Measurements from ENCODE around the gene CRLF3.

The CRLF3 gene, protein sequence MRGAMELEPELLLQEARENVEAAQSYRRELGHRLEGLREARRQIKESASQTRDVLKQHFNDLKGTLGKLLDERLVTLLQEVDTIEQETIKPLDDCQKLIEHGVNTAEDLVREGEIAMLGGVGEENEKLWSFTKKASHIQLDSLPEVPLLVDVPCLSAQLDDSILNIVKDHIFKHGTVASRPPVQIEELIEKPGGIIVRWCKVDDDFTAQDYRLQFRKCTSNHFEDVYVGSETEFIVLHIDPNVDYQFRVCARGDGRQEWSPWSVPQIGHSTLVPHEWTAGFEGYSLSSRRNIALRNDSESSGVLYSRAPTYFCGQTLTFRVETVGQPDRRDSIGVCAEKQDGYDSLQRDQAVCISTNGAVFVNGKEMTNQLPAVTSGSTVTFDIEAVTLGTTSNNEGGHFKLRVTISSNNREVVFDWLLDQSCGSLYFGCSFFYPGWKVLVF

DNA sequence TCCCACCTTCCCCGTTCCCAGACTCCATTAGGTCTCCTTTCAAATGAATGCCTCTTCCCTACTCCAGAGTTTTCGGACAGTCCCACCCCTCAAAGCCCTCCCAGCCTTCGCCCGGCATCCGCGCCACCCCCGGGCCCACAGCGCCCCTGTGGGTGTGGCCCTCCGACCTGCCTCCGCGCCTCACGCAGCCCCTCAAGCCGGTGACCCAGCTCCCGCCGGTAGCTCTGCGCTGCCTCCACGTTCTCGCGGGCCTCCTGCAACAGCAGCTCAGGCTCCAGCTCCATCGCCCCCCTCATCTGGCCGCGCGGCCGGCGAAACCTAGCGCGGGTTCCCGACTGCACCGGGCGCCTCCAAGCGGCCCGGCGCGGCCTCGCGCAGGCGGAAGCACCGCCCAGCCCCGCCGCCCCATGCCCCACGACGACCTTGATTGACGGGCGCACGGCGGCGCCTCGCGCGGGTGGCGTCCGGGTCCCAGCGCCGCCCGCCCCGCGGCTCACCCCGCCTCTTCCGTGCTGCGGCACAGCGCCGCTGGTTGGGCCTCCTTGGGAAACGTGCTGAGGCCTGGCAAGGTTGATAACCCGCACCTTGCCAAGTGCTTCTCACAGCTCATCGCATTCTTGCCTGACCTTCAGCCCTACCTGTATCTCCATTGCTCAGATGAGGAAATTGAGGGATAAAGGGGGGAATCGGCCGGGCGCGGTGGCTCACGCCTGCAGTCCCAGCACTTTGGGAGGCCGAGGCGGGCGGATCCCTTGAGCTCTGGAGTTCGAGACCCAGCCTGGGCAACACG, at the start of gene CRLF3:
CRLF3 (minus strand) TSS at position 337 of the 790 bp plus-strand sequence; CDS start at position 296, 41 bp downstream.
- no peaks in the 10 kb centered on the region for H3K27me3 Mint-ChIP-seq
- no peaks in the 10 kb centered on the region for H3K36me3 Mint-ChIP-seq (ENCODE audit: low read depth)
- H3K27ac Mint-ChIP-seq = peak within 1 kb of the TSS; percentile 97
- H3K9me3 Mint-ChIP-seq = no peaks in the 10 kb centered on the region
- peak within 1 kb of the TSS; percentile 92 for H3K4me3 Mint-ChIP-seq
- peaks cover 44% of the 10 kb centered on the region for H3K4me1 Mint-ChIP-seq (ENCODE audit: low read depth)

GRCh38 chr17:30869005-30869404, 44.5 kb upstream of the CRLF3 start:
- H3K27ac Mint-ChIP-seq = no peak overlapping the region

GRCh38 chr17:30864636-30865035, 40.1 kb upstream of the CRLF3 start:
- H3K4me1 Mint-ChIP-seq (ENCODE audit: low read depth) = no peaks in the 10 kb centered on the region
- H3K36me3 Mint-ChIP-seq (ENCODE audit: low read depth) = peaks cover 50% of the 10 kb centered on the region
- H3K27me3 Mint-ChIP-seq = no peaks in the 10 kb centered on the region
- no peaks in the 10 kb centered on the region for H3K9me3 Mint-ChIP-seq
- H3K27ac Mint-ChIP-seq = no peak overlapping the region
- no peak overlapping the region for H3K4me3 Mint-ChIP-seq

More at GRCh38 chr17:30869005-30869404, 44.5 kb upstream of the CRLF3 start:
- Mint-ChIP-seq H3K36me3 (ENCODE audit: low read depth) (peaks cover 60% of the 10 kb centered on the region), H3K4me3 (no peak overlapping the region), H3K9me3 (no peaks in the 10 kb centered on the region), H3K4me1 (ENCODE audit: low read depth) (no peaks in the 10 kb centered on the region), H3K27me3 (no peaks in the 10 kb centered on the region)

DNA sequence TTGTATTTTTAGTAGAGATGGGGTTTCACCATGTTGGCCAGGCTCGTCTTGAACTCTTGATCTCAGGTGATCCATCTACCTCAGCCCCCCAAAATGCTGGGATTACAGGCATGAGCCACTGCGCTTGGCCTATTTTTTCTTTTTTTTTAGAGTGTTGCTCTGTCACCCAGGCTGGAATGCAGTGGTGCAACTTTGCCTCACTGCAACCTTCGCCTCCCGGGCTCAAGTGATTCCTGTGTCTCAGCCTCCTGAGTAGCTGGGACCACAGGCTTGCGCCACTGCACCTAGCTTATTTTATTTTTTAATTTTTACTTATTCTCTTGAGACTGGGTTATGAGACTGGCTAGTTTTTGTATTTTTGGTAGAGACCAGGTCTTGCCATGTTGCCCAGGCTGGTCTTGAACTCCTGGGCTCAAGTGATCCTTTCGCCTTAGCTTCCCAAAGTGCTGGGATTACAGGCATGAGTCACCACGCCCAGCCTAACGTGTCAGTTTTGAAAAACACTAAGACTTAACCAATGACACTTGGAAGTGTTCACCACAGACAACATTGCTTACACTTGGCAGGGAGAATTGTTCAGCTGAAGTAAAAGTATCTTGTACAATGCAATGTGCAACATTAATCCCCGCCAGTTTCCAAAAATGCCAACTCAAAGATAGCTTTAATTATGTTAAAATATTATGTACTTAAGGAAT, 34.2 kb upstream of the CRLF3 start:
- H3K27ac Mint-ChIP-seq = no peak overlapping the region
- peaks cover 51% of the 10 kb centered on the region for H3K36me3 Mint-ChIP-seq (ENCODE audit: low read depth)
- H3K27me3 Mint-ChIP-seq = no peaks in the 10 kb centered on the region
- no peaks in the 10 kb centered on the region for H3K9me3 Mint-ChIP-seq
- H3K4me3 Mint-ChIP-seq = no peak overlapping the region
- no peaks in the 10 kb centered on the region for H3K4me1 Mint-ChIP-seq (ENCODE audit: low read depth)

DNA sequence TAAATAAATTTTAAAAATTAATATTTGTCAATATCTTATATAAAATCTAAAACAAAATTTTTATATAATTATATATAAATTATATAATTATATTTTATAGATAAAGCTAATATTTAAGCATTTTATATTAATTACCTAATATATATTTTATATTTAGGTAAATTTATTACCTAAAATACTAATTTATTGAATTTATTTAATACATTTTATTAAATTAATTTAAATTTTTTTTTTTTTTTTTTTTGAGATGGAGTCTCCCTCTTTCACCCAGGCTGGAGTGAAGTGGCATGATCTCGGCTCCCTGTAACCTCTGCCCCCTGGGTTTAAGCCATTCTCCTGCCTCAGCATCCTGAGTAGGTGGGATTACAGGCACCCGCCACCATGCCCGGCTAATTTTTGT, 29.7 kb upstream of the CRLF3 start:
- peaks cover 55% of the 10 kb centered on the region for H3K36me3 Mint-ChIP-seq (ENCODE audit: low read depth)
- no peaks in the 10 kb centered on the region for H3K27me3 Mint-ChIP-seq
- no peaks in the 10 kb centered on the region for H3K4me1 Mint-ChIP-seq (ENCODE audit: low read depth)
- H3K4me3 Mint-ChIP-seq = no peak overlapping the region
- H3K27ac Mint-ChIP-seq = no peak overlapping the region
- no peaks in the 10 kb centered on the region for H3K9me3 Mint-ChIP-seq

- H3K4me1 Mint-ChIP-seq (ENCODE audit: low read depth) = no peaks in the 10 kb centered on the region
- H3K36me3 Mint-ChIP-seq (ENCODE audit: low read depth) = peaks cover 49% of the 10 kb centered on the region
- no peaks in the 10 kb centered on the region for H3K9me3 Mint-ChIP-seq
- no peak overlapping the region for H3K4me3 Mint-ChIP-seq
- H3K27me3 Mint-ChIP-seq = no peaks in the 10 kb centered on the region
- no peak overlapping the region for H3K27ac Mint-ChIP-seq
Measured at GRCh38 chr17:30848021-30848420, 23.5 kb upstream of the CRLF3 start.

GRCh38 chr17:30840771-30841170, 16.3 kb upstream of the CRLF3 start:
- no peaks in the 10 kb centered on the region for H3K27me3 Mint-ChIP-seq
- H3K36me3 Mint-ChIP-seq (ENCODE audit: low read depth) = peaks cover 60% of the 10 kb centered on the region
- no peak overlapping the region for H3K4me3 Mint-ChIP-seq

GRCh38 chr17:30838202-30838807, 13.8 kb upstream of the CRLF3 start:
- Mint-ChIP-seq H3K27ac (no peak overlapping the region), H3K36me3 (ENCODE audit: low read depth) (peaks cover 68% of the 10 kb centered on the region), H3K27me3 (no peaks in the 10 kb centered on the region), H3K4me3 (no peak overlapping the region), H3K9me3 (no peaks in the 10 kb centered on the region), H3K4me1 (ENCODE audit: low read depth) (peaks cover 11% of the 10 kb centered on the region)

More at GRCh38 chr17:30840771-30841170, 16.3 kb upstream of the CRLF3 start:
- Mint-ChIP-seq H3K4me1 (ENCODE audit: low read depth) (no peaks in the 10 kb centered on the region), H3K9me3 (no peaks in the 10 kb centered on the region), H3K27ac (no peak overlapping the region)

DNA sequence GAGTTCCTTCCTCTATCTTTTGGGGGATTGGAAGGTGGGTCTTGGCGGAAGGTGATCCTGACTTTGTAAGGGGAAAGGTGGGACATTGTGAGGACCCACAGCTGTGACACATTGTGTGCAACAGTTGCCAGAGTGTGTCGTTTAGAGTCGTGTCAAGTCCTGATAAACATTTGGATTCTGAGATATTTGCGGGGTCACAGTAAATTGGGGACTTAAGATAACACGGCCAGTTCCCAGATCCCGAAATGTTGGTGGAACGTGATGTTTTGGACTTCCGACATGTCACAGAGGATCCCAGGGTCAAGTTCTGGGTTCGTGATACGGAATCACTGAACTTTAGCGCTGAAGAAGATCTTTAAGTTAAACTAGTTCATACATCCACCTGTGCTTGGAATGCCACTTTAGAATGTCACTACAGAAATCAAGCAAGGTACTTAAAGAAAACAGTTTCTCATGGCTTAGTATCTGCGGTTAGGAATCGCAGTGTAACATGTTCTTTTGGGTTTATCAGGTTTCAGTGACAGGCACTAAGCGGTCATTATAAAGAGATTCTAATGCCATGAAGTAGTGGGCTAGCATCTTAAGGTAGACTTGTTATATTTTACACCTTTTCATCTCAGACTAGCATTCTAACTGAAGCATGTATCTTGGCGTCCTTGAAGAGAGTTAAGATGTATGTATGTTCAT, 8.1 kb upstream of the CRLF3 start:
- no peaks in the 10 kb centered on the region for H3K27me3 Mint-ChIP-seq
- H3K36me3 Mint-ChIP-seq (ENCODE audit: low read depth) = peaks cover 37% of the 10 kb centered on the region
- peak overlapping the region; percentile 99 for H3K27ac Mint-ChIP-seq
- H3K4me1 Mint-ChIP-seq (ENCODE audit: low read depth) = peaks cover 36% of the 10 kb centered on the region
- H3K9me3 Mint-ChIP-seq = no peaks in the 10 kb centered on the region
- H3K4me3 Mint-ChIP-seq = peak overlapping the region; percentile 97

- H3K36me3 Mint-ChIP-seq (ENCODE audit: low read depth) = peaks cover 30% of the 10 kb centered on the region
- peak within 1 kb of the TSS; percentile 97 for H3K4me3 Mint-ChIP-seq
- no peaks in the 10 kb centered on the region for H3K27me3 Mint-ChIP-seq
- peaks cover 36% of the 10 kb centered on the region for H3K4me1 Mint-ChIP-seq (ENCODE audit: low read depth)
- no peaks in the 10 kb centered on the region for H3K9me3 Mint-ChIP-seq
- H3K27ac Mint-ChIP-seq = peak within 1 kb of the TSS; percentile 99
Measured at GRCh38 chr17:30831663-30832437, 7.4 kb upstream of the CRLF3 start, which contains the start of gene ATAD5. Gene ATAD5, plus strand, starts transcription at chr17:30831966. Its CDS starts 382 bp downstream, at chr17:30832348.

- peak overlapping the region; percentile 97 for H3K4me3 Mint-ChIP-seq
- peak overlapping the region; percentile 99 for H3K27ac Mint-ChIP-seq
- H3K4me1 Mint-ChIP-seq (ENCODE audit: low read depth) = peaks cover 39% of the 10 kb centered on the region
- no peaks in the 10 kb centered on the region for H3K27me3 Mint-ChIP-seq
- H3K36me3 Mint-ChIP-seq (ENCODE audit: low read depth) = peaks cover 28% of the 10 kb centered on the region
- H3K9me3 Mint-ChIP-seq = no peaks in the 10 kb centered on the region
Measured at GRCh38 chr17:30831257-30831656, 6.8 kb upstream of the CRLF3 start.

GRCh38 chr17:30829022-30829421, 4.5 kb upstream of the CRLF3 start:
- no peak overlapping the region for H3K4me3 Mint-ChIP-seq
- peaks cover 41% of the 10 kb centered on the region for H3K4me1 Mint-ChIP-seq (ENCODE audit: low read depth)
- no peaks in the 10 kb centered on the region for H3K27me3 Mint-ChIP-seq
- H3K27ac Mint-ChIP-seq = no peak overlapping the region
- no peaks in the 10 kb centered on the region for H3K9me3 Mint-ChIP-seq
- peaks cover 9% of the 10 kb centered on the region for H3K36me3 Mint-ChIP-seq (ENCODE audit: low read depth)

DNA sequence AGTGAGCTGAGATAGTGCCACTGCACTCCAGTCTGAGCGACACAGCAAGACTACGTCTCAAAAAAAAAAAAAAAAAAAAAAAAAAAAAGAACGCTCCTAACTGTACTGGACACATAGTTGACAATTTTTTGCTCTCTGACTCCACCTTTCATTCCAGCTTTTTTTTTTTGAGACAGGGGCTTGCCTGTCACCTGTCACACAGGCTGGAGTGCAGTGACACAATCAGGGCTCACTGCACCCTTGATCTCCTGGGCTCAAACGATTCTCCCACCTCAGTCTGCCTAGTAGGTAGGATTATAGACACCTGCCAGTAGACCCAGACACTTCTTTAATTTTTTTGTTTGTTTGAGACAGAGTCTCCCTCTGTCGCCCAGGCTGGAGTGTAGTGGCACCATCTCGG, 2.6 kb upstream of the CRLF3 start:
- no peaks in the 10 kb centered on the region for H3K9me3 Mint-ChIP-seq
- no peaks in the 10 kb centered on the region for H3K36me3 Mint-ChIP-seq (ENCODE audit: low read depth)
- peaks cover 32% of the 10 kb centered on the region for H3K4me1 Mint-ChIP-seq (ENCODE audit: low read depth)
- no peak overlapping the region for H3K27ac Mint-ChIP-seq
- no peak overlapping the region for H3K4me3 Mint-ChIP-seq
- no peaks in the 10 kb centered on the region for H3K27me3 Mint-ChIP-seq

Measured in stimulated activated naive CD8-positive, alpha-beta T cell treated with anti-CD3 and anti-CD28 coated beads, Interleukin-15, Interleukin-2, amounts not matched to agents 100 ng/mL and 50 ng/mL, for 24 hours (primary cell).